Endometrial microvascular endothelial cells (primary cell): ENCODE measurements around the gene CEP250. TPM values are rescaled to one million over a fixed set of nuclear protein-coding genes. Genes with fewer than 3 reads are reported as not detected.
"Not testable (repeated sequence)": the region's sequence is repeated elsewhere in the genome, so short reads cannot be mapped to it uniquely, and the experiment has no call there.

Experiments used
- in situ Hi-C: cut with HindIII; loops from 2 replicates; pipeline ENCODE4 v1.10.0; 2017; ENCODE audit warnings: low sequenced_read_pairs, low pct_unique_long_range_greater_than_20kb; ENCODE audit errors: inconsistent ontology term
- total RNA-seq: library from RNA; depleted of rRNA; stranded (reverse); fragments of >200 nt; gene quantifications from one replicate; pipeline ENCODE4 v1.2.3, GENCODE V29; 2015; ENCODE audit errors: inconsistent ontology term

The CEP250 gene
- total RNA-seq, 1 donor from 2014 or later: 29.5 TPM

DNA sequence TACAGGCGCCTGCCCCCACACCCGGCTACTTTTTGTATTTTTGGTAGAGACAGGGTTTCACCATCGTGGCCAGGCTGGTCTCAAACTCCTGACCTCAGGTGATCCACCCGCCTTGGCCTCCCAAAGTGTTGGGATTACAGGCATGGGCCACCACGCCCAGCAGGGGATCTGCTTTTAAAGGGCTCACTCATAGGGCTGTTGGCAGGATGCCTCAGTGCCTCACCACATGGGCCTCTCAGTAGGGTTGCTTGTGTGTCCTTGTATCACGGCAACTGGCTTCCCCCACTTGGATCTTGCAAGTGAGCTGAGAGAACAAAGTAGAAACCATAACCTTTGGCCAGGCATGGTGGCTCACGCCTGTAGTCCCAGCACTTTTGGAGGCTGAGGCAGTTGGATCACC is 89.5 kb downstream of the CEP250 start:
- in situ Hi-C loops: not testable (repeated sequence)

DNA sequence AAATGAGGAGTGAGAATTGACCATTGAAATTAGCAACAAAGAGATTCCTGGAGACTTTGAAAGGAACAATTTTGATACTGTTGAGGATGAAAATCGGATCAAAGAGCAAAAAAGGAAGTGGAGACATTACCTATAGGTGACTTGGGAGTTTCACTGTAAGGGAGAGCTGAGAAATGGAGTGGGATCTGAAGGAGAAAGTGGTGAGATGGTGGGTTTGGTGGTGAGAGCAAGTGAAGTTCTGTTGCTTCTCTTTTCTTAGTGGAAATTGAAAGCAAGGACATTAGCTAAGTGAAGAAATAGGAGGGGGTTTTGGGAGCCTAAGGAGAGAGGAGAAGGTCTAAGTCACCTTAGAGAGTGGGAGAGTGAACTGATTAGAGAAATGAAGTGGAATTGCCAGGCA is 90.7 kb downstream of the CEP250 start:
- in situ Hi-C loops: no loop called here

- in situ Hi-C loops: no loop called here
Measured at GRCh38 chr20:35547329-35547728, 91.9 kb downstream of the CEP250 start.

DNA sequence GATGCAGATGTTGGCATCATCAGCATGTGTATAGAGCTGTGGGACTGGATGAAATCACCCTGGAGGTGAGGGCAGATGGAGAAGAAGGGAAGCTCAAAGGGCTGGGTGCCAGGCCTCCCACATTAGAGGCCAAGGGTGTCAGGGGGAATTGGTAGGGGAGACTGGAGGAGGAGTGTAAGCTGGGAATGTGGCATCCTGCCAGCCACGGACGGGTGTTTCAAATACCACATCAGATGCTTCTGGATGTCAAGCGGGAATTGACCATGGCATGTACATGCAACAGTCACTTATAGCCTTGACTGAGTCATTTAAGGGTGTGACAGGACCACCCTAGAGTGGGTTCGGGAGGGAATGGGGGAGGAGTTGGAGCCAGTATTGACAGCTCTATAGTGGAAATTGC is 96.1 kb downstream of the CEP250 start:
- in situ Hi-C loops: no loop called here

- in situ Hi-C loops: no loop called here
Measured at GRCh38 chr20:35552914-35553313, 97.5 kb downstream of the CEP250 start.

DNA sequence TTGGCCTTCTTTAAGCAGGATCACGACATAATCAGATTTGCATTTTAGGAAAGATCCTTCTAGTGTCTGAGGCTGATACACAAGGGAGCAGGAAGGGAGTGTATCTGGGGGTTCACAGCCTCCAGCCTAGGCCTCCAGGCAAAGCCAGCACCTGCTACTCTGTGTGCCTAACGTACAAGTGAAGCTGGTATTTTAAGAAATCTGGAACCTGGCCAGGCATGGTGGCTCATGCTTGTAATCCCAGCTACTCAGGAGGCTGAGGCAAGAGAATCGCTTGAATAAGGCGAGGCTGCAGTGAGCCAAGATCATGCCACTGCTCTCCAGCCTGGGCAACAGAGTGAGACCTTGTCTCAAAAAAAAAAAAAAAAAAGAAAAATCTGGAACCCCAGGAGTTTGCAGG is 100.1 kb downstream of the CEP250 start:
- in situ Hi-C loops: not testable (repeated sequence)

GRCh38 chr20:35555951-35556645 is 100.7 kb downstream of the CEP250 start:
- in situ Hi-C loops: no loop called here

DNA sequence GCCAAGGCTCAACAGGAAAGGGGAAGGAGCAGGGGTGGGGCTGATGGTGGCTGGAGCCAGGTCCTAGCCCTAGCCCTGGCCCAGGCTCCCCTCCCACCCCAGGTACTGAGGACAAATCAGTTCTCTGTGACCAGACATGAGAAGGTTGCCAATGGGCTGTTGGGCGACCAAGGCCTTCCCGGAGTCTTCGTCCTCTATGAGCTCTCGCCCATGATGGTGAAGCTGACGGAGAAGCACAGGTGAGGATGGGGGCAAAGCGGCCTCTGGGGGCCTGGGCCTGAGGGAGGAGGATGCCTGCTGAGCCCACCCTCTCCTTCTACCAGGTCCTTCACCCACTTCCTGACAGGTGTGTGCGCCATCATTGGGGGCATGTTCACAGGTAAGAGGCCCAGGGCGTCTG is 101.5 kb downstream of the CEP250 start:
- in situ Hi-C loops: no loop called here

- in situ Hi-C loops: no loop called here
Measured at GRCh38 chr20:35558451-35558850, 103.1 kb downstream of the CEP250 start.

DNA sequence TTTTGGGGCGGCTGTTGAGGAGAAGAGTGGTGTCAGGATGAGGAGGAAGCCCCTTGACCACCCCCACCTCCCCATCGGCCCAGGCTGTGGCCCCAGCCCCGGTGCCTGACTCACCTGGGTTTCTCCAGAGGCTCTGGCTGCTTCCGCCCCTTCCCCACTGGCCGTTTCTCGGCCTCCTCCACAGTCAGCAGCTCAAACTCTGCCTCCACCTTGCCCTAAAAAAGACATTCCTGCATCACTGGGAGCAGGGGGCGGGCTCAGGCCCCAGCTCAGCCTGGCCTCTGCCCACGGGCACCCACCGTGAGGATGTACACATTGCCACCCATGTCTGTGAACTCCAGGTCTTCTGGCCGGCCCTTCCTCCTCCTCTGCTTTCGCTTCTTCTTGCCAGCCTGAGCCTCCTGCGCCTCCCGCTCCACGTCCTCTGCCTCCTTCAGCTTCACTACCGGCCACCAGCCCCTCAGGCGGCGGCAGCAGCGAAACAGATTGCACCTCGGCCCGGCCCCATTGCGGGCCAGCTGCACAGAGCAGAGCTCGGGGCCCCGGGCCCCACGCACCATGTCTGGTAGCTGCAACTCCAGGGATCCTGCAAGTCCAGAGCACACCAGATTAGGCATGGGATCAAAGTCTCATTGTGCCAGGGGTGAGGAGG is 103.8 kb downstream of the CEP250 start:
- in situ Hi-C loops: no loop called here

- in situ Hi-C loops: no loop called here
Measured at GRCh38 chr20:35560105-35560511, 104.7 kb downstream of the CEP250 start.

- in situ Hi-C loops: no loop called here
Measured at GRCh38 chr20:35560541-35560940, 105.1 kb downstream of the CEP250 start.

GRCh38 chr20:35561268-35561667 is 105.9 kb downstream of the CEP250 start:
- in situ Hi-C loops: no loop called here

- in situ Hi-C loops: no loop called here
Measured at GRCh38 chr20:35561671-35562070, 106.3 kb downstream of the CEP250 start.

DNA sequence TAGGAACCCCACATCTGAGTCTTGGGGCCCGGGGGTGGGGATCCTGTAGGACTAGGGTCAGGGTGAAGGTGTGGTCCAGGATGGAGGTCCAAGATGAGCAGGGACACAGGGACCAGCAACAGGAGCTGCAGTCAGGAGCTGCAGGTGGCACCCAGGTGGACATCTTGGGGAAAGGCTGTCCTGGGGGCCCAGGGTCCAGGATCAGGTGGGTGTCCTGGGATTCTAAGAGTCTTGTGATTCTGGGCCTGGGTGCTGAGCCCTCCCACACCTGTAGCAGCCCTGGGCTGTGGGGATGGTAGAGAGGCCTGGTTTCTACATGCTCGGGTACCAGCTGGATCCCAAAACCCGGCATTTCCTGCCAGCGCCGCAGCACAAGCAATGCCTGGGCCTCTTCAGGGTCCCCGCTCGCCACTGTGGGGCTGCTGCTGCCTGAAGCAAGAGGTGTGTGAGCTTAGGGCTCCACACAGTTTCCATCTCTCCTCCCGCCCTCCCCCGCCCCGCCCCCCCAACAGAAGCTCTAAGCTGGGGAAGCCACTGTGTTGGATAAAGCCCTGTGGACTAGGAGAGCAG is 107.2 kb downstream of the CEP250 start:
- in situ Hi-C loops: no loop called here

DNA sequence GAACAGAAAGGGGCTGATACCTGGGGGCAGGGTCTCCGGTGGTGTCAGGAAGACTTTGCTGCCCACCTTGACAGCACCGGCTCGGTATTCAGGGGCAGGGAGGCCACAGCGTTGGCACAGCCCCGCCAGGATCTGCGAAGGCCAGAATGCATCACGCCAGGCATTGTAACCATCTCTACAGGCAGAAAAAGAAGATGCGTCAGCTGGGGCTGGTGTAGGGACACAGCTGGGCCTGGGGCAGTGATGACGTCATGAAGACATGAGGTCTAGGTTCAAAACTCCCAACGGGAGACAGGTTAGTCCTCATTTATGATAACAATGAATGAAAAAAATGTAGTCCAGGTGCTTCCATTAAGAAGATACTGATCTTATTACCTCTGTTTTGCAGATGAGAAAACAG is 108.4 kb downstream of the CEP250 start:
- in situ Hi-C loops: no loop called here

- in situ Hi-C loops: no loop called here
Measured at GRCh38 chr20:35564905-35565304, 109.5 kb downstream of the CEP250 start.

DNA sequence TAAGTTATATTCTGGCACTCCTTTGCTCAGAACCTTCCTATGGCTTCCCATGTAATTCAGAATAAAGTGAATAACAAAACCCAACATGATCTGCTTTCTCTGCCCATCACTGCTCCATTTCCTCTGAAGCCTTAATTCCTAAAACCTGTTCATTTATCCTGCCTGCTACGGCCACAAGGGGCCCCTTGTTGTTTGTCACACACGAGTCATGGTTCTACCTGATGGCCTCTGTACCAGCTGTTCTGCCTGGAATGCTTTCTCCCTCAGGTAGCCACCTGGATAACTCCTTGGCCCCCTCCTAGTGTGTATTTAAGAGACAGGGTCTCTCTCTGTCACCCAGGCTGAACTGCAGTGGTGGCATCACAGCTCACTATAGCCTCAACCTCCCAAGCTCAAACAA is 113.2 kb downstream of the CEP250 start:
- in situ Hi-C loops: no loop called here
